GM10248 (cell line): ENCODE data around the gene LBR.

Source experiments
- CTCF ChIA-PET: fragments of 300-600 bp; sonication (Branson Sonifier 250); formaldehyde crosslinking; extraction: SDS; loops from one replicate; lab custom pipeline; 2021; ENCODE audit warnings: antibody characterized with exemption; lab: Yijun Ruan, JAX
- POLR2A ChIA-PET: fragments of 350-650 bp; sonication (Branson Sonifier 250); formaldehyde crosslinking; extraction: SDS; loops from one replicate; lab custom pipeline; 2020; ENCODE audit warnings: antibody characterized with exemption; lab: Yijun Ruan, JAX
- DNase-seq: peaks from one replicate; pipeline ENCODE4 v3.0.0; 2012; ENCODE audit errors: extremely low spot score
- CTCF ChIP-seq: IDR thresholded peaks from 2 replicates; pipeline ENCODE4 v1.5.1; 2012; ENCODE audit warnings: mild to moderate bottlenecking, low read depth; ENCODE audit errors: extremely low read depth, missing control alignments, control extremely low read depth

LBR gene

DNA sequence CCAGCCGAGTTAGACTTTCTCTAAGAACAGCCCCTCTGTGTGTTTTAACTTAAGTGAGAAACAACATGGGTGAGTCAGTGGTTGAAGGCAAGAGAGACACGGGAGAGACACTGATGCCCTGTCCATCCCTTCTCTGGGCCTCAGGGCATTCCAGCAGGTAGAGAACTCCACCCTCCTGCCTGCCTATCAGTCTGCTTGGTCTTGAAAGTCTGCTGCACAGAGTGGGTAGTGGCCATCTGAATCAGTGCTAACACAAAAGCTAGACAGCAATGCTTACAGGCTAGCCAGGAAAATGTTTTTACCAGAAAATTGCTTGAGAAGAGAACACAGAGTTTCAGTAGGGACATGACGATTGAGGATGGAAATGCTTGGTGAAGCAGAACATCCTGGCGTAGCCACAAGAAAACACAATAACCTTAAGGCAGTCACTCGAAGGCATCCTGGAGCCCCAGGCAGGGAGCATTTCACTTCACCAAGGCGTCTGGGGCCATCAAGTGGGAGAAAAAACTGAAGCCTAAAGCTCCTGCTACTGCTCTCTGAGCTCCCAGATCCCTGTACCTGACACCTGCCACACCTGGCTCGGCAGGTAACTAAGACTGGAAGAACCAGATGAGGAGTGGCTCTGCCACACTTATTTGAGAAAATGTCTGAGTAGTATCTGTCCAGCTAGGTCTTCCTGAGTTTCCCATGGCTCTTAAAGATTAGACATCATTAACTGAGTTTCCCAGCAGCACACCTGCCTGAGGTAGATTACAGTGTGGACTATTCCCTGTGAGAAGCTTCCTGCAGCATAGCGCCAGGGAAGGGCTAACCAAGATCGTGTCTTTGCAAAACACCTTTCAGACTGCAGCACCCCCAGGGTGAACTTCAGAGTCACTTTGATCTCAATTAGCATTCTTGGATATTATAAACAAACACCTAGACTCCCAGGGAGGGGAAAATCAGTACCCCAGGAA is 18.1 kb upstream of the LBR start:
- no peak for DNase-seq
- no peak for TF ChIP-seq CTCF
- CTCF ChIA-PET: interaction anchor here (1.2 to 2.4 kb wide), 6 partner anchors 12 to 619 kb away, joined by 3 to 9 read pairs (median 5); partner anchors contain the start of gene LBR
- POLR2A ChIA-PET: no interaction called here

DNA sequence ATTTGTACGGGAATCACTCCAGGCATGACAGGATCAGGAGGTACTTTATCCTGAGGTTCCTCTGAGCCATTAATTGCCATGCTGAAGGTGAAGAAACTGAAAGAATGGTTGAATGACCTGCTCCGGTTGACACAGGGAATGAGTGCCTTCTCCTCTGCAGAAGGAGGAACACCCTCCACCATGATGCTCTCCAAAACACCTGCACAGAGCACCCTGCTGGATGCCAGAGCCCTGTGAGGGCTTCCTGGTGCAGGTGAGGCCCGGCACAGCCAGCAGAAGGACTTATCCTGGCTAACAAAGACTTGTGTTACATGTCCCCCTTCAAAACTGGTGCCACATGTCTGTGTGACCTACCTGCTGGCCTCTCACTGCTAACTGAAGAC is 14.3 kb upstream of the LBR start:
- no peak for TF ChIP-seq CTCF
- no peak for DNase-seq
- POLR2A ChIA-PET: interaction anchor here (0.7 kb wide), 1 partner anchor 545 kb away, joined by 3 read pairs; no protein-coding TSS in a partner anchor
- CTCF ChIA-PET: interaction anchor here (1.3 to 2.6 kb wide), 4 partner anchors 11 to 18 kb away, joined by 4 to 30 read pairs (median 8); partner anchors contain the start of gene LBR

DNA sequence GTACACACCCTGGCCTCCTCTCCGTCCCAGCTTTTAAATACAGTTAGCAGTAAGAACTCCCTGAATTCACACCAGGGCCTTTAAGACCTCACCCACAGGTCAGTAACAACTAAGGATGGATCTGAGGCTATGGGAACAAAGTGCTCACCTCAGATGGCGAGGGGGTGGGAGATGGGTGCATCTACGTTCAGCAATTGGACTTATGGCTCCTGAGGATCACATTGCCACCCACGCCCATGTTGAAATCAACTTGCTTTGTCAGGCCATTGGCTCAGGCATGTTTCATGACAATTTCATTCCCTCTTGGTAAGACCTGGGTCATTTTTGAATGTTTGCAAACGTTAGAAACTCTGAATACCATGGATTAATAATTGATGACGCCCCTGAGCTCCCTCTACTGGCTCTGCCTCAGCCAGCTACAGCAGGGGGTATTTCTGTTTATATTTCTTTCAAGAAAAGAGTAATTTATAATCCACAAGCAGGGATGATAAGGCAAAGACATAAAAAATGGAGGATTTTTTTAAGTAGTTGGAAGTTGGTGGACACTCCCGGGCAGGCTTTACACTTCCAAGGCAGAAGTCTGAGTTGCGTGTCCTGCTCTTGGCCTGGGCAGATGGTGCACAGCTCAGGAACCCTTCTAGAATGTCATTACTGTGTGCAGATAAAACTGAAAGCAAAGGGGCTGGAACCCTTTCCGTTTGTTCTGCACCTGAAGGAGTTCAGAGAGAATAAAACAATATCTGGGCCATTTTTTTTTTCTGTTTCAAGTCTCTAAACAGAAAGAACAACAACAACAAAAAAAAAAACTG is 13.7 kb upstream of the LBR start:
- ChIA-PET CTCF (interaction anchor here (1.2 to 2.6 kb wide), 8 partner anchors 11 to 545 kb away, joined by 3 to 30 read pairs (median 6); partner anchors contain the start of gene LBR), POLR2A (interaction anchor here (0.7 kb wide), 1 partner anchor 546 kb away, joined by 3 read pairs; no protein-coding TSS in a partner anchor)
- no peak for DNase-seq
- peak; percentile 29 for TF ChIP-seq CTCF

DNA sequence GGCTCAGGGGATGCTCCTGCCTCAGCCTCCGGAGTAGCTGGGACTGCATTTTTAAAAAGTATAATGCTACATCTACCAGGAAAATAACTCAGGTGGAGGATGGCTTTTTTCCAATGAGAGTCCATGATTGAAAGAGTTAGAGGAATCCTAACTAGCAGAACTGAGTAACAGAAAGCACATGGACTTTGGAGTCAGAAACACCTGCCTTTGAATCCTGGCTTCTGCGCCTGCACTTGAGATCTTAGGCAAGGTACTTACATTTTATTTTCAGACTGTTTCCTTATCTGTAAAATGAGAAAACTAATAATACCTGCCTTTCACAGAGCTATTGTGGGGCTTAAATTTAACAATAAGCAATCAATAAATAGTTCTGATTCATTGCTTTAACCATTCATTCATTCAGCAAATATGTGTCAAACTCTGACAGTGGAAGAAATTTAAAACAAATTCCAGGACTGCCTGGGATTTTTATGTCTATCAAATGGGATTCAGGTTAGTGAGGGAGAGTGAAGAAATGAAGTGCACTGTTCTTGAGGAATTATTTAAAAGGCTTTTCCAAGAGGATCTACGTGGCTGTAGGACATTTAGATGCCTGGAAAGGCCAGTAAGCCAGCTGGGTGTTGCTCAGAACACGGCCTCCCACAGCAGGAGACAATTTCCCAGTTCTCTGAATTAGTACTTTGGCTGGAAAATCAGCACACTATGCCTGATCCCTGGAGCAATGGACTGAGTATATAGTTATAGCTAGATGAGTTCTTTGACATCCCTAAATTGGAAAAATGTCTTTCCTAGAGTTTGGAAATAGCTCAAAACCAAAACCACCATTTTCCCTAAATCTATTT is 12.8 kb upstream of the LBR start:
- ChIA-PET POLR2A (interaction anchor here (0.8 kb wide), 1 partner anchor 13 kb away, joined by 7 read pairs; the partner anchor contains the start of gene LBR), CTCF (interaction anchor here (1.2 to 2.6 kb wide), 9 partner anchors 10 to 546 kb away, joined by 3 to 30 read pairs (median 6); partner anchors contain the start of gene LBR)
- no peak for DNase-seq
- no peak for TF ChIP-seq CTCF

- ChIA-PET CTCF (no interaction called here), POLR2A (no interaction called here)
- no peak for DNase-seq
- TF ChIP-seq CTCF: peak; percentile 25
Observed at GRCh38 chr1:225437710-225438437, 10.0 kb upstream of the LBR start.
